ENCODE measurements around the gene SIGLEC9.

Gene SIGLEC9

DNA sequence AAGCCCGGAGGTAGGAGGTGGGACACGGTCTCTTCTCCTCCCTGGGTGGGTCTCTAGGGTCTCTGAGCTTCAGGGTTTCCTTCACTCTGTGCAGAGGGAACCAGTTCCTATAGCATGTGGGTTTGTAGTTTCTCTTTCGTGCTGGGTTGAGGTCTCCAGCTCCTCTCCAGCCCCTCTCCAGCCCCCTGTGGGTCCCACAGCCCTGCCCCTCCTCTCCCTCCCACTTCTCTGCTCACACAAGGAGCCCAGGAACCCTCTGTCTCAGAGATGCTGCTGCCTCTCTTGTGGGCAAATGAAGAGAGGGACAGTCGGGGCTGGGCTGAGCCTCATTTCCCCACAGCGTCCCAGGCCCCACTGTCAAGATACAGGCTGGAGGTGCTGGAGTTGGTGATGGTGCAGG is 18.8 kb downstream of the SIGLEC9 start:
- Mint-ChIP-seq H3K27me3 (no peaks in the 10 kb centered on the region), H3K36me3 (ENCODE audit: insufficient read depth) (no peaks in the 10 kb centered on the region), H3K4me3 (no peak overlapping the region), H3K4me1 (peaks cover 42% of the 10 kb centered on the region), H3K9me3 (no peaks in the 10 kb centered on the region), H3K27ac (ENCODE audit: low read depth) (peak overlapping the region; percentile 44)
- ATAC-seq (replicated peaks; ENCODE audit: extremely low read depth, poor library complexity, severe bottlenecking) (no peak), DNase-seq (ENCODE audit: low spot score in 2 of 2) (no peak)

DNA sequence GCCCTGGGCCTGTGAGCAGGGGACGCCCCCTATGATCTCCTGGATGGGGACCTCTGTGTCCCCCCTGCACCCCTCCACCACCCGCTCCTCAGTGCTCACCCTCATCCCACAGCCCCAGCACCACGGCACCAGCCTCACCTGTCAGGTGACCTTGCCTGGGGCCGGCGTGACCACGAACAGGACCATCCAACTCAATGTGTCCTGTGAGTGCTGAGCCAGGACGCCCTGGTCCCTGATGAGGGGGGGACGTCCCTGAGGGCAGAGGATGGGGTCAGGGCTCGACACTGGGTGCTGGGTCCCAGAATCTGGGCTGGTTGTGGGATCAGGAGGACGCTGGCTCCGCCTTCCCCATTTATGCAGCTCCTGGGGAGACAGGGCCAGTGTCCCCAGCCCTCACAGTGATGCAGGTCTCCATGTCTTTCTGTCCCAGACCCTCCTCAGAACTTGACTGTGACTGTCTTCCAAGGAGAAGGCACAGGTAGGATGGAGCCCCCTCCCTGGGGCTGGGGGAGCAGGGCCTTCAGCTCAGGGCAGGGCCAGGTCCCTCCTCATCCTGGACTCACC is 19.9 kb downstream of the SIGLEC9 start:
- peak overlapping the region; percentile 53 for H3K27ac Mint-ChIP-seq (ENCODE audit: low read depth)
- no peaks in the 10 kb centered on the region for H3K9me3 Mint-ChIP-seq
- no peak for ATAC-seq (replicated peaks; ENCODE audit: extremely low read depth, poor library complexity, severe bottlenecking)
- no peak overlapping the region for H3K4me3 Mint-ChIP-seq
- no peaks in the 10 kb centered on the region for H3K27me3 Mint-ChIP-seq
- no peak for DNase-seq (ENCODE audit: low spot score in 2 of 2)
- peaks cover 33% of the 10 kb centered on the region for H3K4me1 Mint-ChIP-seq
- H3K36me3 Mint-ChIP-seq (ENCODE audit: insufficient read depth) = no peaks in the 10 kb centered on the region

DNA sequence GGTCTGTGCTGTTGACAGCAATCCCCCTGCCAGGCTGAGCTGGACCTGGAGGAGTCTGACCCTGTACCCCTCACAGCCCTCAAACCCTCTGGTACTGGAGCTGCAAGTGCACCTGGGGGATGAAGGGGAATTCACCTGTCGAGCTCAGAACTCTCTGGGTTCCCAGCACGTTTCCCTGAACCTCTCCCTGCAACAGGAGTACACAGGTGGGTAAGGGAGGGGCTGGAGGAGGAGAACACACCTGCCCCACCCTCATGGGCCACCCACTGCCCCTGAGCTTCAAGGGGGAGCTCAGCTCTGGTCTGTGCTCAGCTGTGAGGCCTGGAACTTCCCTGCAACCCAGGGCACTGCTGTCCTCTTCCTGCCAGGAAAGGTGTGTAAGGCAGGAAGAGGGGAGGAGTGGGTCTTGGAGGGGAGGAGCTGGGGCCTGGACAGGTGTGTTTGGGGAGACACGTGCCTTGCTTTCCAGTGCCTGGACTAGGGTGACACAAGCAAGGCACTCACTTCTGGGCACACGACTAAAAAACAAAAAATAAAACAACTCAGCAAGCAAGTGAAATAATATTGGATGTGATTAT is 21.3 kb downstream of the SIGLEC9 start:
- no peak for ATAC-seq (replicated peaks; ENCODE audit: extremely low read depth, poor library complexity, severe bottlenecking)
- H3K27ac Mint-ChIP-seq (ENCODE audit: low read depth) = no peak overlapping the region
- peaks cover 3% of the 10 kb centered on the region for H3K36me3 Mint-ChIP-seq (ENCODE audit: insufficient read depth)
- H3K4me1 Mint-ChIP-seq = peaks cover 34% of the 10 kb centered on the region
- no peak overlapping the region for H3K4me3 Mint-ChIP-seq
- H3K9me3 Mint-ChIP-seq = peaks cover 5% of the 10 kb centered on the region
- no peaks in the 10 kb centered on the region for H3K27me3 Mint-ChIP-seq
- DNase-seq (ENCODE audit: low spot score in 2 of 2) = no peak

DNA sequence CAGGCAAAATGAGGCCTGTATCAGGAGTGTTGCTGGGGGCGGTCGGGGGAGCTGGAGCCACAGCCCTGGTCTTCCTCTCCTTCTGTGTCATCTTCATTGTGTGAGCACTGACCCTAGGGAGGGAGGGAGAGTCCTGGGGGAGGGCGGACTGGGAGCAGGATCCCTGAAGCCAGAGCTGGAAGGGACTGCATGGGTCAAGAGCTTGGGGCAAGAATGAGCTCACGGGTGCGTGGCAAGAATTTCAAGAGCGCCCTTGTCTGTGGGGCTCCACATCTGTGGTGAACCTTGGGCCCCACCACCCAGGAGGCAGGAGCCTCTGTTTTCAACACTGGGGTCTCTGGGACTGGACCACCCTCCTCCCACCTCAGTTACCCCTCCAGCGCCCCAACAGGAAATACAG is 22.0 kb downstream of the SIGLEC9 start:
- H3K36me3 Mint-ChIP-seq (ENCODE audit: insufficient read depth) = peaks cover 3% of the 10 kb centered on the region
- H3K4me1 Mint-ChIP-seq = peaks cover 29% of the 10 kb centered on the region
- H3K4me3 Mint-ChIP-seq = no peak overlapping the region
- peaks cover 6% of the 10 kb centered on the region for H3K9me3 Mint-ChIP-seq
- DNase-seq (ENCODE audit: low spot score in 2 of 2) = no peak
- H3K27me3 Mint-ChIP-seq = no peaks in the 10 kb centered on the region
- peak overlapping the region; percentile 79 for H3K27ac Mint-ChIP-seq (ENCODE audit: low read depth)
- no peak for ATAC-seq (replicated peaks; ENCODE audit: extremely low read depth, poor library complexity, severe bottlenecking)

DNA sequence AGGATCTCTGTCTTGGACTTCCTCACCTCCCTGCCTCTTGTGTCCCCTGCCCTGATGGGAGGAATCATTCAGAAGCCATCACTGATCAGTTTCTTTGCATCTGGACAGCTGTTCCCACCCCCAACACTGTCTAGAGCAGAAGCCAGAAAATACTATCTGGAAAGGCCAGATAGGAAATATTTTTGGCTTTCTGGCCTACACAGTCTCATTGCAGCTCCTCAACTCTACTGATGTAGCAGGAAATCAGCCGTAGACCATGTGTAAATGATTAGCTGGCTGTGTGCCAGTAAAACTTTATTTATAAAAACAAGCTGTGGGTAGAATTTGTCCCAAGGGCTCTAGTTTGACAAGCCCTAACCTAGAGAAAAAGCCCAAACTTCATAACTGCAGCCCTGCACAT is 23.0 kb downstream of the SIGLEC9 start:
- peak overlapping the region; percentile 79 for H3K27ac Mint-ChIP-seq (ENCODE audit: low read depth)
- H3K4me3 Mint-ChIP-seq = no peak overlapping the region
- ATAC-seq (replicated peaks; ENCODE audit: extremely low read depth, poor library complexity, severe bottlenecking) (no peak), DNase-seq (ENCODE audit: low spot score in 2 of 2) (no peak)
- H3K4me1 Mint-ChIP-seq = peaks cover 29% of the 10 kb centered on the region
- peaks cover 6% of the 10 kb centered on the region for H3K9me3 Mint-ChIP-seq
- H3K27me3 Mint-ChIP-seq = no peaks in the 10 kb centered on the region
- peaks cover 3% of the 10 kb centered on the region for H3K36me3 Mint-ChIP-seq (ENCODE audit: insufficient read depth)

DNA sequence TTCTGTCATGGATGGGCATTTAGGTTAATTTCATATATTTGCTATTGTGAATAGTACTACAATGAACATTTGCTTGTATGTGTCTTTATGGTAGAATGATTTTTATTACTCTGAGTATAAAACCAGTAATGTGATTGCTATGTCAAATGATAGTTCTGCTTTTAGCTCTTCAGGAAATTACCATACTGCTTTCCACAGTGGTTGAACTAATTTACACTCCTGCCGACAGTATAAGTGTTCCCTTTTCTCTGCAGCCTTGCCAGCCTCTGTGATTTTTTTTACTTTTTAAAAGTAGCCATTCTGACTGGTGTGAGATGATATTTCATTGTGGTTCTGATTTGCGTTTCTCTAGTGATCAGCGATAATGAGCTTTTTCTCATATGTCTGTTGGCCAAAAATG is 23.9 kb downstream of the SIGLEC9 start:
- Mint-ChIP-seq H3K4me1 (peaks cover 29% of the 10 kb centered on the region), H3K36me3 (ENCODE audit: insufficient read depth) (peaks cover 3% of the 10 kb centered on the region), H3K9me3 (peaks cover 6% of the 10 kb centered on the region), H3K27ac (ENCODE audit: low read depth) (no peak overlapping the region), H3K27me3 (no peaks in the 10 kb centered on the region), H3K4me3 (no peak overlapping the region)
- ATAC-seq (replicated peaks; ENCODE audit: extremely low read depth, poor library complexity, severe bottlenecking) (no peak), DNase-seq (ENCODE audit: low spot score in 2 of 2) (no peak)

DNA sequence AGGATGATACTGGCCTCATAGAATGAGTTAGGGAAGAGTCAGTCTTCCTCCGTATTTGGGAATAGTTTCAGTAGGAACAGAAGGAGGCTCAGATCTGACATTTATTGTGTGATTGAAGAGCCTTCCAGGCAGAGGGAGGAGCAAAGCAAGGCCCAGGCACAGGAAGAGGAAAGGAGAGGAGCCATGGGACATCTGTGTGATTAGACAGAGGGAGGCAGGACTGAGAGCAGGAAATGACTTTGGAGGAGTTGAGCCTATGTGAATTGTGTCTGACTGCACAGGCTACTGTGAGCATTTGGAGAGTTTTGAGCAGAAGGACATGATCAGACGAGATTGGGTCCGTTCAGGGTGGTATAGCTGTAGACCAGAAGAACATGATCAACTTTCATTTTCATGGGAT is 25.9 kb downstream of the SIGLEC9 start:
- ATAC-seq (replicated peaks; ENCODE audit: extremely low read depth, poor library complexity, severe bottlenecking) = no peak
- DNase-seq (ENCODE audit: low spot score in 2 of 2) = no peak
- Mint-ChIP-seq H3K36me3 (ENCODE audit: insufficient read depth) (peaks cover 3% of the 10 kb centered on the region), H3K27me3 (no peaks in the 10 kb centered on the region), H3K9me3 (peaks cover 6% of the 10 kb centered on the region), H3K4me1 (peaks cover 24% of the 10 kb centered on the region), H3K4me3 (no peak overlapping the region), H3K27ac (ENCODE audit: low read depth) (peak overlapping the region; percentile 9)

DNA sequence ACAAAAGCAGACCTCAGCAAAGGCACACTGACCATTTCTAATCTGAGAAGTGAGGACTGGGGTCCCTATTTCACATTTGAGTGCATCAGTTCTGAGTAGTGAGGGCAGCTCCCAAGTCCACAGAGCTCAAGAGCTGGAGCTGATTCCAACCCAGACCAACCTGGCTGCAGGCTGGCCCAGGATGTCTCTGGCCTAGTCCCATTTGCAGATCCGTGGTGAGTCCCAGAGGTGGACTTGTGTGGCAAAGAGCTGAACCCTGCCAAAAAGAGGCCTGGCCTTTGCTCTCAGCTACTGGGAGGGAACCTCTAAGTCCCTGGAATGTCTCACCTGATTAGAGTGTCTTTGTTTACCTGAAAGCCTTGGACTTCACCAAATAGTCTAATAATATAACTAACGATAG is 32.0 kb downstream of the SIGLEC9 start:
- Mint-ChIP-seq H3K4me3 (no peak overlapping the region), H3K27me3 (no peaks in the 10 kb centered on the region), H3K4me1 (peaks cover 12% of the 10 kb centered on the region), H3K27ac (ENCODE audit: low read depth) (no peak overlapping the region), H3K9me3 (no peaks in the 10 kb centered on the region), H3K36me3 (ENCODE audit: insufficient read depth) (no peaks in the 10 kb centered on the region)
- DNase-seq (ENCODE audit: low spot score in 2 of 2) (no peak), ATAC-seq (replicated peaks; ENCODE audit: extremely low read depth, poor library complexity, severe bottlenecking) (no peak)

DNA sequence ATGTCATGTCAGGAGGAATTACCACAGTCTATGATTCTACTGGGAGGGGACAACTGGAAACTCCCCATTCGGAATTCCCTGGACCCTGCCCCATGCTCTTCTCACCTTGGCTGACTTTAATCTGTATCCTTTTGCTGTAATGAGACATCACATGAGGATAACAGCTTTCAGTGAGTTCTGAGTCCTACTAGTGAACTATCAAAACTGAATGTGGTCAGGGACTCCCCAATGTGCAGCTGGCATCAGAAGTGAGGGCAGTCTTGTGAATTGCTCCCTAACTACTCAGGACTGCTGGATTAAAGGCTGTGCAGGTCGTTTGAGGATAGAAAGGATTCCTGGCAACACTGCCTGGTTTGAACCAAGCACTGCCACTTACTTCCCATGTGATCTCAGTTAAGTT is 32.6 kb downstream of the SIGLEC9 start:
- Mint-ChIP-seq H3K27me3 (no peaks in the 10 kb centered on the region), H3K4me1 (peaks cover 12% of the 10 kb centered on the region)

DNA sequence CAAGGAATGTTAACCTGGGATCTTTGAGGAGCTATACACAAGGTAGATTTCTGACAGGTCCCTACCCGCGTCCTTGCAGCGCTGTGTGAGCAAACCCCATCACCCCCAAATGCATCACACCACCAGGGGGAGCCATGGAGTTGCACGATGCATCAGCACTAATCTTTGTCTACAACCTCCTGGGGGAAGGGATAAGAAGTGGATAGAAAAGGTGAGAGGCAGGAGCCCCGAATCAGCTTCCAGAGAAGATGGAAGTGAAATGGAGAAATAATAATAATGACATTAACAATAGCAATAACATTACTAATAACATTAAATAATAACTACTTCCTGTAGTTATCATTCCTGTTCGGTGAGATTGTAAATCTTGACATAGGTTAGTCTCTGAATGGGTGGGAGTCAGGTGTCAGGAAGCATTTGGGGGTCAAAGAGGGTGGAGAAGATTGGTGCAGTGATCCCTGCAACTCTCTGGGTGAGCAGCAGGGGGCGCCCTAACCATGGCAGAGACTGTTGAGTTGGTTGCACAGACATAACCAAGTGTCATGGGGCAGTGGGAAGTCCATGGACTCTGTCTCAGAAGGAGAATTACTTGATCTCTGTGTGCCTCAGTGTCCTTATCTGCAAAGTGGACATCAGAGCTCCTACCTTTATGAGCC is 33.9 kb downstream of the SIGLEC9 start:
- H3K27ac Mint-ChIP-seq (ENCODE audit: low read depth) = peak overlapping the region; percentile 19
- no peak overlapping the region for H3K4me3 Mint-ChIP-seq
- ATAC-seq (replicated peaks; ENCODE audit: extremely low read depth, poor library complexity, severe bottlenecking) = peak; percentile 49
- no peaks in the 10 kb centered on the region for H3K27me3 Mint-ChIP-seq
- no peaks in the 10 kb centered on the region for H3K9me3 Mint-ChIP-seq
- peaks cover 12% of the 10 kb centered on the region for H3K4me1 Mint-ChIP-seq
- H3K36me3 Mint-ChIP-seq (ENCODE audit: insufficient read depth) = no peaks in the 10 kb centered on the region
- DNase-seq (ENCODE audit: low spot score in 2 of 2) = peak; percentile 51 to 67

More for the DNA sequence above, 32.6 kb downstream of the SIGLEC9 start:
- DNase-seq (ENCODE audit: low spot score in 2 of 2) (no peak), ATAC-seq (replicated peaks; ENCODE audit: extremely low read depth, poor library complexity, severe bottlenecking) (no peak)
- no peak overlapping the region for H3K27ac Mint-ChIP-seq (ENCODE audit: low read depth)
- H3K36me3 Mint-ChIP-seq (ENCODE audit: insufficient read depth) = no peaks in the 10 kb centered on the region
- no peaks in the 10 kb centered on the region for H3K9me3 Mint-ChIP-seq
- no peak overlapping the region for H3K4me3 Mint-ChIP-seq

DNA sequence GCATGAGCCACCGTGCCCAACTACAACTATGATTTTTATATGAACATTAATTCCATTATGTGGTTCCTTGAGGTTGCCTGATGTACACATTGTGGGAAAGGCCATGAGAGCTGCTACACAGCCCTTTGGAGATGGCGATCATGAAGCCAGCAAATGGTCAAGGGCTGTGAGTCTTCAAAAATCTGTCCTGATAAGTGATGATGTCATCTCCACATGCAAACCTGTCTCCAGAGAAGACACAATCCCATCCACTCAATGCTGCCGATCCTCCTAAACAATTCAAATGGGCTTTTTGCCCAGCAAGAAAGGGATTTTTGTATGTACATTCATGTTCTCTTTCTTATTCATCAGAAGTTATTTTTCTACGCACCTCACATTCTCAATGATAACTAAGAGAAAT is 35.0 kb downstream of the SIGLEC9 start:
- no peak overlapping the region for H3K27ac Mint-ChIP-seq (ENCODE audit: low read depth)

DNA sequence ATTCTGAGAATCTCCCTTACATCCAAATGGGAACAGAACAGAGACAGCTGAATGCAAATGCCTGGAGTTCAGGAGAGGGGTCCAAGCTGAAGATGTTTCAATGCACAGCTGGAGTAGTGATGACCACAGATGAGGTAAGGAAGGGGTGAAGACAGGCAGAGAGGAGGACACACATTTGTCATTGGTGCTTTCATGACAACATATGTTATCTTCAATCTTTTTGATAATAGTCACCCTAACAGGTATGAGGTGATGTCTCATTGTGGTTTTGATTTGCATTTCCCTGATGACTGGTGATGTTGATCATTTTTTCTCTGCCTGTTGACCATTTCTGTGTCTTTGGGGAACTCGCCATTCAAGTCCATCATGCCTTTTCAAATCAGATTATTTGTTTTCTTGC is 36.6 kb downstream of the SIGLEC9 start:
- DNase-seq (ENCODE audit: low spot score in 2 of 2) (no peak), ATAC-seq (replicated peaks; ENCODE audit: extremely low read depth, poor library complexity, severe bottlenecking) (no peak)
- peaks cover 12% of the 10 kb centered on the region for H3K4me1 Mint-ChIP-seq

More for the DNA sequence above, 35.0 kb downstream of the SIGLEC9 start:
- Mint-ChIP-seq H3K27me3 (no peaks in the 10 kb centered on the region), H3K9me3 (no peaks in the 10 kb centered on the region), H3K4me3 (no peak overlapping the region), H3K4me1 (peaks cover 12% of the 10 kb centered on the region), H3K36me3 (ENCODE audit: insufficient read depth) (no peaks in the 10 kb centered on the region)
- DNase-seq (ENCODE audit: low spot score in 2 of 2) (no peak), ATAC-seq (replicated peaks; ENCODE audit: extremely low read depth, poor library complexity, severe bottlenecking) (no peak)

DNA sequence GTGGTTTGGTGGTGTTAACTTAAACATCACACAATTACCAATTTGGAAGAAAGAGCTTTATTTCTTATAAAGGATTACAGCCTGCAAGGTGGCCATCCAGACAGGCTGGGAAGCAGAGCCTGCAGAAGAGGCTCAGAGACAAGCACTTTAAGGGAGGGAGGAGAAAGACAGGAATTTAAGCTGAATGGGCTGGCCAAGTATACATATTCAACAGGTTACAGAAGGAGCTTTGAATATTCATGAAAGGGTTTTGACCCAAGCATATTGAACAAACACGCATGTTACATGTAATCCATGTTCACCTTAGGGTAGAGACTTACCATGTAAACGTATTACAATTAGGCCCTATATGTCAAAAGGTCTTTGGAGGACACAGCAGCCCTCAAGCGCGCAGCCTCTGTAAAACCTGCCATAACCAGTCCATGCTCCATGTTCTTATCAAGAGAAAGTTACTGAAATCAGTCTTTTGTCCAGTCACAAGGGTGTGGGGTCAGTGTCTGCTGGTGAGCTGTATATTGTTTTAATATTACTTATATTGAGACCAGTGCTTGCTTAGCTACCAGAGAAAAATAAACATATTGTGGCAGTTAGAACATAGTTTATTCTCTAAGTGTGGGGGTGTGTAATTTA is 37.3 kb downstream of the SIGLEC9 start:
- Mint-ChIP-seq H3K27ac (ENCODE audit: low read depth) (no peak overlapping the region), H3K27me3 (no peaks in the 10 kb centered on the region), H3K9me3 (no peaks in the 10 kb centered on the region), H3K36me3 (ENCODE audit: insufficient read depth) (no peaks in the 10 kb centered on the region), H3K4me1 (peaks cover 19% of the 10 kb centered on the region), H3K4me3 (no peak overlapping the region)
- DNase-seq (ENCODE audit: low spot score in 2 of 2) (no peak), ATAC-seq (replicated peaks; ENCODE audit: extremely low read depth, poor library complexity, severe bottlenecking) (no peak)

More for the DNA sequence above, 36.6 kb downstream of the SIGLEC9 start:
- Mint-ChIP-seq H3K9me3 (no peaks in the 10 kb centered on the region), H3K4me3 (no peak overlapping the region), H3K27ac (ENCODE audit: low read depth) (no peak overlapping the region), H3K36me3 (ENCODE audit: insufficient read depth) (no peaks in the 10 kb centered on the region), H3K27me3 (no peaks in the 10 kb centered on the region)
